ENCODE results near the gene RMRP.

DNA sequence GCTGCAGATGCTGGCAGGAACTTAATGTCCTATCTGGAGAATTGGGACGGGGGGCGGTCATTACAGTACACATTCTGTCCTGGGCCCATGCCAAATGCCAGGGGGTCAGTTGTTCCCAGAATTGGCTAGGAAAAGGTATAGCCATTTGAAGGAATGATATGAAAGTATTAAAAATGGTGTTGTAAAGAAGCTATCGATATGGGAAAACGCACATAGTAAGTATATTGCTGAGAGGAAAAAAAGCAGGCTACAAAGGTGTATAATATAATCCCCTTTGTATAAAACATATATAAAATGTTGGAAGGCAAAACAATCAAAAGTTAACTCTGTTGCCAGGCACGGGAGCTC, 7.6 kb upstream of the RMRP start:
- TF ChIP-seq, protein P1, sequence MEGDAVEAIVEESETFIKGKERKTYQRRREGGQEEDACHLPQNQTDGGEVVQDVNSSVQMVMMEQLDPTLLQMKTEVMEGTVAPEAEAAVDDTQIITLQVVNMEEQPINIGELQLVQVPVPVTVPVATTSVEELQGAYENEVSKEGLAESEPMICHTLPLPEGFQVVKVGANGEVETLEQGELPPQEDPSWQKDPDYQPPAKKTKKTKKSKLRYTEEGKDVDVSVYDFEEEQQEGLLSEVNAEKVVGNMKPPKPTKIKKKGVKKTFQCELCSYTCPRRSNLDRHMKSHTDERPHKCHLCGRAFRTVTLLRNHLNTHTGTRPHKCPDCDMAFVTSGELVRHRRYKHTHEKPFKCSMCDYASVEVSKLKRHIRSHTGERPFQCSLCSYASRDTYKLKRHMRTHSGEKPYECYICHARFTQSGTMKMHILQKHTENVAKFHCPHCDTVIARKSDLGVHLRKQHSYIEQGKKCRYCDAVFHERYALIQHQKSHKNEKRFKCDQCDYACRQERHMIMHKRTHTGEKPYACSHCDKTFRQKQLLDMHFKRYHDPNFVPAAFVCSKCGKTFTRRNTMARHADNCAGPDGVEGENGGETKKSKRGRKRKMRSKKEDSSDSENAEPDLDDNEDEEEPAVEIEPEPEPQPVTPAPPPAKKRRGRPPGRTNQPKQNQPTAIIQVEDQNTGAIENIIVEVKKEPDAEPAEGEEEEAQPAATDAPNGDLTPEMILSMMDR (conservative IDR thresholded peaks at IDR 0.05; ENCODE audit: low read depth, low read length) = no peak
- TF ChIP-seq RAD21 (IDR thresholded peaks at IDR 0.05; ENCODE audit: low read length) = no peak
- TF ChIP-seq BHLHE40 (IDR thresholded peaks at IDR 0.05; ENCODE audit: low read depth, low read length) = no peak
- TF ChIP-seq MAZ (IDR thresholded peaks at IDR 0.05; ENCODE audit: borderline replicate concordance, low read depth, low read length) = no peak
- no peak for TF ChIP-seq POLR2A (IDR thresholded peaks at IDR 0.05; ENCODE audit: low read depth, low read length)
- no peak for TF ChIP-seq RCOR1 (IDR thresholded peaks at IDR 0.05; ENCODE audit: insufficient replicate concordance, low read length)
- TF ChIP-seq CEBPB (IDR thresholded peaks at IDR 0.05; ENCODE audit: low read depth, low read length) = no peak
- TF ChIP-seq, protein P2, sequence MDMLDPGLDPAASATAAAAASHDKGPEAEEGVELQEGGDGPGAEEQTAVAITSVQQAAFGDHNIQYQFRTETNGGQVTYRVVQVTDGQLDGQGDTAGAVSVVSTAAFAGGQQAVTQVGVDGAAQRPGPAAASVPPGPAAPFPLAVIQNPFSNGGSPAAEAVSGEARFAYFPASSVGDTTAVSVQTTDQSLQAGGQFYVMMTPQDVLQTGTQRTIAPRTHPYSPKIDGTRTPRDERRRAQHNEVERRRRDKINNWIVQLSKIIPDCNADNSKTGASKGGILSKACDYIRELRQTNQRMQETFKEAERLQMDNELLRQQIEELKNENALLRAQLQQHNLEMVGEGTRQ (IDR thresholded peaks at IDR 0.05; ENCODE audit: low read depth, low read length) = no peak
- TF ChIP-seq FOS (IDR thresholded peaks at IDR 0.05; ENCODE audit: low read depth, low read length) = no peak
- no peak for TF ChIP-seq CHD1 (IDR thresholded peaks at IDR 0.05; ENCODE audit: low read depth, low read length)
